Measurements from ENCODE around the gene TMEM141. TPM values are rescaled to one million over a fixed set of nuclear protein-coding genes. Genes with fewer than 3 reads are reported as not detected.

The TMEM141 gene
- total and polyA plus RNA-seq, 2 of the 8 experiments (the other 6 are each of a cell fraction or from before 2014, with no cell fraction given): 51.1 to 137 TPM

GRCh38 chr9:136746621-136747020, 44.5 kb upstream of the TMEM141 start:
- no peak overlapping the region for H3K27ac ChIP-seq (ENCODE audit: low read depth, low read length)
- peaks cover 0 to 14% (median 8%) of the 10 kb centered on the region in 4 experiments; a peak in 6 of 7 replicates for H3K4me1 ChIP-seq (replicated peaks in 1 of 4; ENCODE audit: control insufficient read depth in 3 of 4, insufficient read depth in 4 of 4, low read length in 3 of 4)
- DNase-seq (ENCODE audit: low read depth in 1 of 2, low spot score in 2 of 2) (no peak), FAIRE-seq (no peak)
- no peak overlapping the region for H2BK15ac ChIP-seq (ENCODE audit: low read length)
- H3K23me2 ChIP-seq (ENCODE audit: low read depth, low read length): no peaks in the 10 kb centered on the region; the same call in 1 of the 2 replicates
- H3K23ac ChIP-seq (ENCODE audit: insufficient read length): no peak overlapping the region
- H4K91ac ChIP-seq (replicated peaks; ENCODE audit: insufficient read length, low read length): no peak overlapping the region
- H3K4ac ChIP-seq (replicated peaks; ENCODE audit: insufficient read length, low read depth, low read length): no peak overlapping the region
- no peaks in the 10 kb centered on the region for H3K79me1 ChIP-seq (ENCODE audit: low read depth, low read length)
- H3K36me3 ChIP-seq (ENCODE audit: control insufficient read depth in 2 of 4, insufficient read depth in 4 of 4, low read length in 3 of 4): no peaks in the 10 kb centered on the region
- WGBS, 2 experiments (ENCODE audit: extremely low coverage in 1 of 2, insufficient coverage in 1 of 2, insufficient read length in 1 of 2, insufficient replicate concordance in 2 of 2, low coverage in 1 of 2, low lambda C conversion rate in 2 of 2, missing lambda C conversion rate in 1 of 2): 90% methylated on average over 13 of the region's 18 CpGs; no CpG with 5 or more reads in 1 of the 2 experiments
- no peak overlapping the region for H4K5ac ChIP-seq (ENCODE audit: insufficient read length, low read depth, low read length)
- H2BK20ac ChIP-seq (ENCODE audit: low read length): no peak overlapping the region
- no peak overlapping the region for H2AK5ac ChIP-seq (ENCODE audit: low read depth, low read length)
- no peak overlapping the region for H3K9ac ChIP-seq (replicated peaks in 1 of 4; ENCODE audit: extremely low read depth in 1 of 4, low read depth in 3 of 4, low read length in 3 of 4)
- H3K79me2 ChIP-seq (ENCODE audit: control insufficient read depth in 1 of 2, insufficient read depth in 2 of 2, low read length in 2 of 2): no peaks in the 10 kb centered on the region
- ChIA-PET CTCF (ENCODE audit: partially characterized antibody) (interaction anchor here (2.3 kb wide), 1 partner anchor 75 kb away, joined by 5 read pairs; no protein-coding TSS in a partner anchor), POLR2A (ENCODE audit: partially characterized antibody) (interaction anchor here (11.7 kb wide), 1 partner anchor 17 kb away, joined by 137 read pairs; no protein-coding TSS in a partner anchor)
- peaks cover 0 to 4% (median 0%) of the 10 kb centered on the region in 4 experiments; a peak in 2 of 7 replicates for H3K27me3 ChIP-seq (replicated peaks in 1 of 4; ENCODE audit: control insufficient read depth in 3 of 4, extremely low read depth in 1 of 4, insufficient read depth in 3 of 4, low read length in 3 of 4)
- no peak overlapping the region for H3K4me2 ChIP-seq (ENCODE audit: insufficient read depth in 1 of 2, low read depth in 2 of 2, low read length in 2 of 2)
- no peak overlapping the region for H3K14ac ChIP-seq (ENCODE audit: insufficient read length)
- peaks cover 0 to 3% of the 10 kb centered on the region in 2 experiments; a peak in 1 of 4 replicates for H3K9me3 ChIP-seq (ENCODE audit: insufficient read depth in 2 of 2, low read depth in 1 of 2, low read length in 1 of 2)
- H3K56ac ChIP-seq (replicated peaks; ENCODE audit: insufficient read length, low read depth, low read length): no peak overlapping the region
- no peak overlapping the region for H3K4me3 ChIP-seq (ENCODE audit: extremely low read depth in 1 of 4, insufficient read depth in 2 of 4, low read depth in 3 of 4, low read length in 4 of 4)
- H2AFZ ChIP-seq (ENCODE audit: low read length): no peak overlapping the region
- no peak overlapping the region for H2BK5ac ChIP-seq (ENCODE audit: low read depth, low read length)
- no peak overlapping the region for H2BK120ac ChIP-seq (replicated peaks; ENCODE audit: low read depth, low read length)
- peak overlapping the region; percentile 25; the same call in 1 of the 2 replicates for H4K8ac ChIP-seq (ENCODE audit: extremely low read depth, insufficient read depth, low read length)
- no peaks in the 10 kb centered on the region for H4K20me1 ChIP-seq (replicated peaks in 1 of 2; ENCODE audit: control insufficient read depth in 1 of 2, insufficient read depth in 2 of 2, low read length in 2 of 2)
- no peak overlapping the region for H3K18ac ChIP-seq (ENCODE audit: extremely low read depth, low read length)
- H2BK12ac ChIP-seq (ENCODE audit: low read depth, low read length): no peak overlapping the region
- TF ChIP-seq TAF1 (IDR thresholded peaks at IDR 0.05; ENCODE audit: low read depth, low read length): no peak
- no peak for TF ChIP-seq MAFK (IDR thresholded peaks at IDR 0.05; ENCODE audit: low read depth, low read length)
- no peak for TF ChIP-seq PHF8 (conservative IDR thresholded peaks at IDR 0.05; ENCODE audit: low read depth, low read length)
- no peak for TF ChIP-seq HDAC6 (IDR thresholded peaks at IDR 0.05; ENCODE audit: low read depth, low read length)
- no peak for TF ChIP-seq CHD1 (IDR thresholded peaks at IDR 0.05; ENCODE audit: low read depth, low read length)
- no peak for TF ChIP-seq POLR2A (IDR thresholded peaks at IDR 0.05; ENCODE audit: control extremely low read depth in 1 of 2, low read depth in 2 of 2, low read length in 2 of 2)
- TF ChIP-seq JUND (IDR thresholded peaks at IDR 0.05; ENCODE audit: low read length): no peak
- no peak for TF ChIP-seq NANOG (IDR thresholded peaks at IDR 0.05; ENCODE audit: insufficient read depth, low read depth, low read length, poor library complexity, severe bottlenecking)
- TF ChIP-seq SP4 (IDR thresholded peaks at IDR 0.05; ENCODE audit: low read length): no peak
- TF ChIP-seq CHD2 (IDR thresholded peaks at IDR 0.05; ENCODE audit: low read length): no peak
- no peak for TF ChIP-seq CBX8 (IDR thresholded peaks at IDR 0.05; ENCODE audit: borderline replicate concordance, low read depth, low read length)
- no peak for TF ChIP-seq BCL11A (IDR thresholded peaks at IDR 0.05; ENCODE audit: low read depth in 2 of 2, low read length in 2 of 2)
- TF ChIP-seq EZH2 (IDR thresholded peaks at IDR 0.05; ENCODE audit: low read depth, low read length, severe bottlenecking): no peak
- TF ChIP-seq CEBPB (IDR thresholded peaks at IDR 0.05; ENCODE audit: low read depth, low read length): no peak
- TF ChIP-seq BACH1 (IDR thresholded peaks at IDR 0.05; ENCODE audit: low read length): no peak

Data from H1 (cell line).